Measurements from ENCODE around the gene THYN1.

DNA sequence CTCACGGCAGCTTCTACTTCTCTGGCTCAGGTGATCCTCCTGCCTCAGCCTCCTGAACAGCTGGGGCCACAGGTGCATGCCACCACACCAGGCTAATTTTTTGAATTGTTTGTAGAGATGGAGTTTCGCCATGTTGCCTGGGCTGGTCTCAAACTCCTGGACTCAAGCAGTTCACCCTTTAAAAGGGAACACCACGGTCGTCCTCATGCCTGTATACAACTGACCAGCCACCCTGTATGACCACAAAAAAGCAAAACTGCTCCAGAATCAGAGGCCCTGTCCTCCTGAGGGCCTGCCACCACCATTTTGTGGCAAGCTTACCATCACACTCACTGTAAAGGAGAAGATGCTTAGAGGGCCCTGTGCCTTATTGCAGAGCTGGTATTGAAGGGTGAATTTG is 25.2 kb upstream of the THYN1 start:
- TF ChIP-seq GATA3 (IDR thresholded peaks at IDR 0.05; ENCODE audit: low read depth, low read length) (no peak), GATA2 (IDR thresholded peaks at IDR 0.05; ENCODE audit: low read depth, low read length) (no peak)
